ENCODE results near the gene KMT5C.

GRCh38 chr19:55376241-55376933 lies 36.7 kb downstream of the KMT5C start, which contains the start of gene TMEM190:
- TF ChIP-seq ZNF830 (tag by site-specific recombination; IDR thresholded peaks at IDR 0.05; ENCODE audit: low read depth) (no peak), ZNF449 (tag by site-specific recombination; IDR thresholded peaks at IDR 0.05) (no peak), ZNF791 (tag by site-specific recombination; IDR thresholded peaks at IDR 0.05) (no peak), ZNF248 (tag by site-specific recombination; IDR thresholded peaks at IDR 0.05) (no peak), KLF16 (tag by site-specific recombination; IDR thresholded peaks at IDR 0.05) (no peak), ZNF423 (tag by site-specific recombination; IDR thresholded peaks at IDR 0.05) (no peak), ZNF10 (tag by site-specific recombination; IDR thresholded peaks at IDR 0.05) (no peak), ZNF274 (IDR thresholded peaks at IDR 0.05; ENCODE audit: low read length) (no peak), ZNF274 (tag by site-specific recombination; IDR thresholded peaks at IDR 0.05; ENCODE audit: borderline replicate concordance) (no peak)
- TF ChIP-seq, protein P1, sequence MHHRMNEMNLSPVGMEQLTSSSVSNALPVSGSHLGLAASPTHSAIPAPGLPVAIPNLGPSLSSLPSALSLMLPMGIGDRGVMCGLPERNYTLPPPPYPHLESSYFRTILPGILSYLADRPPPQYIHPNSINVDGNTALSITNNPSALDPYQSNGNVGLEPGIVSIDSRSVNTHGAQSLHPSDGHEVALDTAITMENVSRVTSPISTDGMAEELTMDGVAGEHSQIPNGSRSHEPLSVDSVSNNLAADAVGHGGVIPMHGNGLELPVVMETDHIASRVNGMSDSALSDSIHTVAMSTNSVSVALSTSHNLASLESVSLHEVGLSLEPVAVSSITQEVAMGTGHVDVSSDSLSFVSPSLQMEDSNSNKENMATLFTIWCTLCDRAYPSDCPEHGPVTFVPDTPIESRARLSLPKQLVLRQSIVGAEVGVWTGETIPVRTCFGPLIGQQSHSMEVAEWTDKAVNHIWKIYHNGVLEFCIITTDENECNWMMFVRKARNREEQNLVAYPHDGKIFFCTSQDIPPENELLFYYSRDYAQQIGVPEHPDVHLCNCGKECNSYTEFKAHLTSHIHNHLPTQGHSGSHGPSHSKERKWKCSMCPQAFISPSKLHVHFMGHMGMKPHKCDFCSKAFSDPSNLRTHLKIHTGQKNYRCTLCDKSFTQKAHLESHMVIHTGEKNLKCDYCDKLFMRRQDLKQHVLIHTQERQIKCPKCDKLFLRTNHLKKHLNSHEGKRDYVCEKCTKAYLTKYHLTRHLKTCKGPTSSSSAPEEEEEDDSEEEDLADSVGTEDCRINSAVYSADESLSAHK (tag by site-specific recombination; IDR thresholded peaks at IDR 0.05) = no peak
- TF ChIP-seq, protein P2, sequence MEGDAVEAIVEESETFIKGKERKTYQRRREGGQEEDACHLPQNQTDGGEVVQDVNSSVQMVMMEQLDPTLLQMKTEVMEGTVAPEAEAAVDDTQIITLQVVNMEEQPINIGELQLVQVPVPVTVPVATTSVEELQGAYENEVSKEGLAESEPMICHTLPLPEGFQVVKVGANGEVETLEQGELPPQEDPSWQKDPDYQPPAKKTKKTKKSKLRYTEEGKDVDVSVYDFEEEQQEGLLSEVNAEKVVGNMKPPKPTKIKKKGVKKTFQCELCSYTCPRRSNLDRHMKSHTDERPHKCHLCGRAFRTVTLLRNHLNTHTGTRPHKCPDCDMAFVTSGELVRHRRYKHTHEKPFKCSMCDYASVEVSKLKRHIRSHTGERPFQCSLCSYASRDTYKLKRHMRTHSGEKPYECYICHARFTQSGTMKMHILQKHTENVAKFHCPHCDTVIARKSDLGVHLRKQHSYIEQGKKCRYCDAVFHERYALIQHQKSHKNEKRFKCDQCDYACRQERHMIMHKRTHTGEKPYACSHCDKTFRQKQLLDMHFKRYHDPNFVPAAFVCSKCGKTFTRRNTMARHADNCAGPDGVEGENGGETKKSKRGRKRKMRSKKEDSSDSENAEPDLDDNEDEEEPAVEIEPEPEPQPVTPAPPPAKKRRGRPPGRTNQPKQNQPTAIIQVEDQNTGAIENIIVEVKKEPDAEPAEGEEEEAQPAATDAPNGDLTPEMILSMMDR (tag by site-specific recombination; IDR thresholded peaks at IDR 0.05) = no peak
